Uterus (tissue), 2 donors: Measurements from ENCODE around the gene OVCH2.

ENCODE experiments used
- POLR2A ChIP-seq, 2 donors: fragments of 450-650 bp; IDR thresholded peaks; one replicate each; pipeline ENCODE4 v1.6.1; 2016; ENCODE audit warnings: antibody characterized with exemption in 2 of 2, mild to moderate bottlenecking in 1 of 2, moderate library complexity in 1 of 2
- TF ChIP-seq, protein P1 (sequence below), 4 experiments: fragments of 200-600 bp in 2 of 4; fragments of 450-650 bp in 2 of 4; sonication (generic) in 2 of 4; IDR thresholded peaks; one replicate each; pipeline ENCODE4 v1.5.1; 2016 to 2019; ENCODE audit warnings: antibody characterized with exemption in 4 of 4, mild to moderate bottlenecking in 2 of 4, moderate library complexity in 1 of 4

DNA sequence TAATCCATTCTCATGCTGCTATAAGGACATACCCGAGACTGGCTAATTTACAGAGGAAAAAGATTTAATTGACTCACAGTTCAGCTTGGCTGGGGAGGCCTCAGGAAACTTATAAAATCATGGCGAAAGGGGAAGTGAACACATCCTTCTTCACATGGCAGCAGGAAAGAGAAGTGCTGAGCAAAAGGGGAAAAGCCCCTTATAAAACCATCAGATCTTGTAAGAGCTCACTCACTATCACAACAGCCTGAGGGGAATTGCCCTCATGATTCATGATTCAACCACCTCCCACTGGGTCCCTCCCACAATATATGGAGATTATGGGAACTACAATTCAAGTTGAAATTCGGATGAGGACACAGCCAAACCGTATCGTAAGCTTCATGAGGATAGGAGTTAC lies 29.2 kb downstream of the OVCH2 start:
- TF ChIP-seq POLR2A (IDR thresholded peaks at IDR 0.05): no peak
- TF ChIP-seq, protein P1, sequence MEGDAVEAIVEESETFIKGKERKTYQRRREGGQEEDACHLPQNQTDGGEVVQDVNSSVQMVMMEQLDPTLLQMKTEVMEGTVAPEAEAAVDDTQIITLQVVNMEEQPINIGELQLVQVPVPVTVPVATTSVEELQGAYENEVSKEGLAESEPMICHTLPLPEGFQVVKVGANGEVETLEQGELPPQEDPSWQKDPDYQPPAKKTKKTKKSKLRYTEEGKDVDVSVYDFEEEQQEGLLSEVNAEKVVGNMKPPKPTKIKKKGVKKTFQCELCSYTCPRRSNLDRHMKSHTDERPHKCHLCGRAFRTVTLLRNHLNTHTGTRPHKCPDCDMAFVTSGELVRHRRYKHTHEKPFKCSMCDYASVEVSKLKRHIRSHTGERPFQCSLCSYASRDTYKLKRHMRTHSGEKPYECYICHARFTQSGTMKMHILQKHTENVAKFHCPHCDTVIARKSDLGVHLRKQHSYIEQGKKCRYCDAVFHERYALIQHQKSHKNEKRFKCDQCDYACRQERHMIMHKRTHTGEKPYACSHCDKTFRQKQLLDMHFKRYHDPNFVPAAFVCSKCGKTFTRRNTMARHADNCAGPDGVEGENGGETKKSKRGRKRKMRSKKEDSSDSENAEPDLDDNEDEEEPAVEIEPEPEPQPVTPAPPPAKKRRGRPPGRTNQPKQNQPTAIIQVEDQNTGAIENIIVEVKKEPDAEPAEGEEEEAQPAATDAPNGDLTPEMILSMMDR (IDR thresholded peaks at IDR 0.05): no peak
